HL-60 (cell line): ENCODE data around the gene NUAK2.

Experiments used
- DNase-seq, 2 experiments: peaks; one replicate each; pipeline ENCODE4 v3.0.0-alpha.2; 2010 to 2020; ENCODE audit warnings: low read depth in 1 of 2, low spot score in 1 of 2
- H3K27ac ChIP-seq: fragments of 250-450 bp; sonication (Bioruptor Pico); replicated peaks from 2 replicates; pipeline ENCODE4 v1.5.1; 2020; ENCODE audit warnings: mild to moderate bottlenecking, moderate library complexity
- H3K27me3 ChIP-seq: fragments of 250-450 bp; sonication (Bioruptor Pico); 2 replicates; pipeline ENCODE4 v1.5.1; 2021; ENCODE audit warnings: mild to moderate bottlenecking, moderate library complexity; ENCODE audit not compliant: insufficient read depth, poor library complexity, severe bottlenecking
- H3K4me3 ChIP-seq: replicated peaks from 2 replicates; pipeline ENCODE4 v1.5.1; 2011; ENCODE audit warnings: mild to moderate bottlenecking, control low read depth, low read length; ENCODE audit not compliant: insufficient read depth
- CTCF ChIP-seq: IDR thresholded peaks from one replicate; pipeline ENCODE4 v1.5.1; 2011; ENCODE audit warnings: low read length, control low read depth, inconsistent platforms; ENCODE audit not compliant: insufficient read depth
- GABPA ChIP-seq: IDR thresholded peaks from 2 replicates; pipeline ENCODE4 v1.6.1; 2012; ENCODE audit warnings: low read depth
- POLR2AphosphoS5 ChIP-seq: IDR thresholded peaks from 2 replicates; pipeline ENCODE4 v1.6.1; 2012; ENCODE audit warnings: low read depth
- REST ChIP-seq: IDR thresholded peaks from 2 replicates; pipeline ENCODE4 v1.6.1; 2012; ENCODE audit warnings: low read depth; ENCODE audit not compliant: insufficient replicate concordance
- SPI1 ChIP-seq: IDR thresholded peaks from 2 replicates; pipeline ENCODE4 v1.6.1; 2012; ENCODE audit warnings: low read depth, mild to moderate bottlenecking, borderline replicate concordance

NUAK2 gene

GRCh38 chr1:205335692-205336091, 14.1 kb upstream of the NUAK2 start:
- Histone ChIP-seq H3K4me3 (no peak overlapping the region), H3K27ac (no peak overlapping the region), H3K27me3 (peaks cover 11% of the 10 kb centered on the region)
- no peak for TF ChIP-seq SPI1
- peak; percentile 95 for TF ChIP-seq CTCF
- peak; percentile 59 to 76 for DNase-seq

DNA sequence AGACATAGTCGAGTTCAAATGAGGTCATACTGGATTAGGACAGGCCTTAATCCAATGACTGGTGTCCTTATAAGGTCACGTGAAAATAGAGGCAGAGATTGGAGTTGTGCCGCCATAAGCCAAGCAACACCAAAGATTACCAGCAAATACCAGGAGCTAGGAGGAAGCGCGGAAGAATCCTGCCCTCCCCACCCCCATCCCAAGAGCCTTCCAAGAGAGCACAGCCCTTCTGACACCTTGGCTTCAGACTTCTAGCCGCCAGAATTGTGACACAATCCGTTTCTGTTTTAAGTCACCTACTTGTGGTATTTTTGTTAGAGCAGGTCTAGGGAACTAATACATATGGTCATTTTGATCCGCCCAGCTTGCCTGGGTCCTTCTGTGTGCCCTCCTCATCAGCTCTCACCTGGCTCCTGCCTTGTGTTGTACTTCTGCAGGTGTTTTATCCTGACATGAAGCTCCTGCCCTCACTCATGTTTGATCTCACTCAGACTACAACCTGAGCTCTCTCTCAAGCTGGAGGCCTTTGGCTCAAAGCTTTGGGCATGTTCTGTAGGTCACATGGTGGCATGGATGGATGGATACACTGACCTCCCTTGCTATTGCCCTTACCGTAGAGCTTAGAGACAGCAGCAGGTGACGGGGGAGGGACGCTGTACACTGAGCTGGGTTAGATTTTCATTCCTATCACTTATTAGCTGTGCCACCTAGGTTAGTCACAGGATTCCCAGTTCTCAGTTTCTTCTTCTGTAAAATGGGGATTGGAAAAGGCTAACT, 10.7 kb upstream of the NUAK2 start:
- no peak overlapping the region for H3K4me3 ChIP-seq
- H3K27ac ChIP-seq: no peak overlapping the region
- no peak for TF ChIP-seq SPI1
- TF ChIP-seq GABPA: no peak
- no peak for TF ChIP-seq POLR2AphosphoS5
- no peak for TF ChIP-seq CTCF
- no peak for TF ChIP-seq REST
- H3K27me3 ChIP-seq: peaks cover 11% of the 10 kb centered on the region
- DNase-seq: no peak

GRCh38 chr1:205330150-205330549, 8.6 kb upstream of the NUAK2 start:
- H3K4me3 ChIP-seq: no peak overlapping the region
- peaks cover 14% of the 10 kb centered on the region for H3K27me3 ChIP-seq
- H3K27ac ChIP-seq: no peak overlapping the region
- TF ChIP-seq GABPA: no peak
- TF ChIP-seq REST: no peak
- no peak for TF ChIP-seq CTCF
- TF ChIP-seq POLR2AphosphoS5: no peak
- TF ChIP-seq SPI1: no peak
- no peak for DNase-seq

- Histone ChIP-seq H3K27ac (no peak overlapping the region), H3K27me3 (peaks cover 17% of the 10 kb centered on the region), H3K4me3 (no peak overlapping the region)
- DNase-seq: no peak
- TF ChIP-seq CTCF: no peak
- TF ChIP-seq SPI1: no peak
- no peak for TF ChIP-seq REST
Measured at GRCh38 chr1:205329719-205330118, 8.2 kb upstream of the NUAK2 start.
